HCT116 (cell line): ENCODE results near the gene ASCL5. TPM values are rescaled to one million over a fixed set of nuclear protein-coding genes. Genes with fewer than 3 reads are reported as not detected.

Experiments
- ATAC-seq: fragments of 200-7000 bp; cut with Tn5 transposase; 2 replicates; pipeline ENCODE4 v1.9.1; 2020; ENCODE audit warnings: mild to moderate bottlenecking, moderate library complexity
- BruUV-seq: library from RNA; stranded (reverse); fragments of 400-500 nt; replicated peaks from 2 replicates; lab custom pipeline; 2021; lab: Mats Ljungman, UMichigan
- CTCF ChIA-PET: fragments of 300-600 bp; sonication (Branson Sonifier 250); formaldehyde crosslinking; loops from one replicate; lab custom pipeline; 2021; ENCODE audit warnings: antibody characterized with exemption; lab: Charles Lee
- POLR2A ChIA-PET: fragments of 300-600, 350-600 bp; sonication (Branson Sonifier 250); formaldehyde crosslinking; loops from one replicate; lab custom pipeline; 2021; ENCODE audit warnings: antibody characterized with exemption; lab: Charles Lee
- RAD21 ChIA-PET, 2 experiments: fragments of 300-600 bp; sonication (Branson Sonifier 250); formaldehyde crosslinking; loops; one replicate each; lab custom pipeline; 2023; ENCODE audit warnings: low total read pairs in 2 of 2; ENCODE audit not compliant: uncharacterized antibody in 2 of 2, unreplicated experiment in 2 of 2, low non-redundant PET in 1 of 2; lab: Charles Lee
- DNase-seq: peaks from one replicate; pipeline ENCODE4 v3.0.0-alpha.2; 2010; ENCODE audit warnings: low read depth, low spot score
- H2AFZ ChIP-seq: fragments of 200-600 bp; shearing (Covaris generic), sonication (generic); 2 replicates; pipeline ENCODE4 v1.6.1; 2017; ENCODE audit warnings: low read depth, mixed run types, mixed read lengths, antibody characterized with exemption, low read length; ENCODE audit not compliant: poor library complexity, severe bottlenecking
- H3K27ac ChIP-seq: 2 replicates; pipeline ENCODE4 v1.5.1; 2012; ENCODE audit warnings: low read depth, low read length
- H3K27me3 ChIP-seq: fragments of 200-600 bp; sonication (generic); 2 replicates; pipeline ENCODE4 v1.6.1; 2016; ENCODE audit warnings: mixed run types, low read length, mixed read lengths; ENCODE audit not compliant: insufficient read depth
- H3K36me3 ChIP-seq, 2 experiments: fragments of 200-500 bp in 1 of 2; fragments of 200-600 bp in 1 of 2; sonication (Bioruptor generic) in 1 of 2; sonication (generic) in 1 of 2; 2 replicates each; pipeline versions ENCODE4 v1.5.1 to v1.6.1; 2014 to 2016; ENCODE audit warnings: low read length in 2 of 2, inconsistent platforms in 1 of 2, mixed read lengths in 1 of 2, mixed run types in 1 of 2; ENCODE audit not compliant: insufficient read depth in 2 of 2, control insufficient read depth in 1 of 2
- H3K4me1 ChIP-seq, 2 experiments: fragments of 200-600 bp in 1 of 2; sonication (generic) in 1 of 2; 2 replicates each; pipeline versions ENCODE4 v1.5.1 to v1.6.1; 2012 to 2017; ENCODE audit warnings: low read length in 2 of 2, inconsistent platforms in 1 of 2, mild to moderate bottlenecking in 1 of 2, mixed read lengths in 1 of 2, mixed run types in 1 of 2, moderate library complexity in 1 of 2; ENCODE audit not compliant: insufficient read depth in 2 of 2, control insufficient read depth in 1 of 2
- H3K4me2 ChIP-seq: fragments of 200-600 bp; sonication (generic); 2 replicates; pipeline ENCODE4 v1.6.1; 2017; ENCODE audit warnings: mixed run types, low read length, mixed read lengths
- H3K4me3 ChIP-seq, 2 experiments: fragments of 200-600 bp in 1 of 2; sonication (generic) in 1 of 2; replicated peaks in 1 of 2; 2 replicates each; pipeline ENCODE4 v1.5.1; 2011 to 2016; ENCODE audit warnings: low read length in 2 of 2, control low read depth in 1 of 2, low read depth in 1 of 2, mild to moderate bottlenecking in 1 of 2, mixed read lengths in 1 of 2, mixed run types in 1 of 2
- H3K79me2 ChIP-seq: fragments of 200-600 bp; sonication (generic); 2 replicates; pipeline ENCODE4 v1.6.1; 2017; ENCODE audit warnings: mild to moderate bottlenecking, mixed run types, low read length, moderate library complexity, mixed read lengths; ENCODE audit not compliant: insufficient read depth
- H3K9ac ChIP-seq: fragments of 200-600 bp; sonication (generic); 2 replicates; pipeline ENCODE4 v1.6.1; 2016; ENCODE audit warnings: low read length, mixed read lengths
- H3K9me2 ChIP-seq: fragments of 200-600 bp; sonication (generic), shearing (Covaris generic); 2 replicates; pipeline ENCODE4 v1.6.1; 2017; ENCODE audit warnings: mixed run types, mild to moderate bottlenecking, moderate library complexity; ENCODE audit not compliant: insufficient read depth
- H3K9me3 ChIP-seq, 2 experiments: fragments of 200-500 bp in 1 of 2; fragments of 200-600 bp in 1 of 2; sonication (Bioruptor generic) in 1 of 2; sonication (generic) in 1 of 2; 2 replicates each; pipeline ENCODE4 v1.6.1; 2014 to 2017; ENCODE audit warnings: low read length in 2 of 2, mixed read lengths in 2 of 2, inconsistent platforms in 1 of 2, low read depth in 1 of 2, mild to moderate bottlenecking in 1 of 2, mixed run types in 1 of 2, moderate library complexity in 1 of 2; ENCODE audit not compliant: control insufficient read depth in 1 of 2, insufficient read depth in 1 of 2
- H4K20me1 ChIP-seq: fragments of 200-600 bp; sonication (generic), shearing (Covaris generic); 2 replicates; pipeline ENCODE4 v1.6.1; 2017; ENCODE audit warnings: mixed run types, mild to moderate bottlenecking, moderate library complexity; ENCODE audit not compliant: insufficient read depth
- ATF3 ChIP-seq: IDR thresholded peaks from 2 replicates; pipeline ENCODE4 v1.6.1; 2012
- CBX3 ChIP-seq: IDR thresholded peaks from 2 replicates; pipeline ENCODE4 v1.6.1; 2012; ENCODE audit warnings: low read depth
- EGR1 ChIP-seq: IDR thresholded peaks from 2 replicates; pipeline ENCODE4 v1.6.1; 2012; ENCODE audit warnings: low read depth
- ELF1 ChIP-seq: IDR thresholded peaks from 2 replicates; pipeline ENCODE4 v1.6.1; 2012; ENCODE audit warnings: low read depth, borderline replicate concordance
- EZH2 ChIP-seq: fragments of 200-600 bp; sonication (generic); IDR thresholded peaks from 2 replicates; pipeline ENCODE4 v1.6.1; 2017; ENCODE audit warnings: antibody characterized with exemption, mixed run types
- EZH2phosphoT487 ChIP-seq: fragments of 200-600 bp; IDR thresholded peaks from 2 replicates; pipeline ENCODE4 v1.6.1; 2018; ENCODE audit warnings: antibody characterized with exemption, borderline replicate concordance
- FOSL1 ChIP-seq: IDR thresholded peaks from 2 replicates; pipeline ENCODE4 v1.6.1; 2012; ENCODE audit warnings: low read depth
- JUND ChIP-seq: IDR thresholded peaks from 2 replicates; pipeline ENCODE4 v1.6.1; 2012
- MAX ChIP-seq: IDR thresholded peaks from 2 replicates; pipeline ENCODE4 v1.6.1; 2012
- POLR2AphosphoS5 ChIP-seq: IDR thresholded peaks from 2 replicates; pipeline ENCODE4 v1.6.1; 2011; ENCODE audit warnings: mild to moderate bottlenecking, low read depth, low read length, moderate library complexity
- RAD21 ChIP-seq: IDR thresholded peaks from 2 replicates; pipeline ENCODE4 v1.6.1; 2012; ENCODE audit warnings: low read depth, mild to moderate bottlenecking
- SIN3A ChIP-seq: IDR thresholded peaks from 2 replicates; pipeline ENCODE4 v1.6.1; 2012; ENCODE audit warnings: low read depth
- SP1 ChIP-seq: IDR thresholded peaks from 2 replicates; pipeline ENCODE4 v1.6.1; 2012; ENCODE audit warnings: low read depth
- SRF ChIP-seq: IDR thresholded peaks from 2 replicates; pipeline ENCODE4 v1.6.1; 2012; ENCODE audit warnings: low read depth
- YY1 ChIP-seq: IDR thresholded peaks from 2 replicates; pipeline ENCODE4 v1.6.1; 2011; ENCODE audit warnings: low read length, low read depth, moderate library complexity, mild to moderate bottlenecking; ENCODE audit not compliant: insufficient replicate concordance; ENCODE audit errors: extremely low read depth
- ZFX ChIP-seq: fragments of 450-650 bp; IDR thresholded peaks from 2 replicates; pipeline ENCODE4 v1.6.1; 2017
- ZNF274 ChIP-seq: fragments of 200-500 bp; sonication (Bioruptor generic); IDR thresholded peaks from 2 replicates; pipeline ENCODE4 v1.6.1; 2014; ENCODE audit warnings: mild to moderate bottlenecking, low read depth, low read length, inconsistent platforms
- intact Hi-C: fragments of 100-400 bp; cut with micrococcal nuclease; formaldehyde crosslinking; loops from 2 replicates; pipeline ENCODE4 v1.10.0; 2022
- total RNA-seq: library from RNA; stranded (reverse); gene quantifications from one replicate; pipeline ENCODE4 v1.2.1, GENCODE V29; 2021; ENCODE audit not compliant: unreplicated experiment

The ASCL5 gene
- total RNA-seq, 1 experiment from 2014 or later = 0.15 TPM

GRCh38 chr1:201131398-201131797, 4.4 kb upstream of the ASCL5 start:
- no peak overlapping the region for H3K4me3 ChIP-seq
- no TSS peak for BruUV-seq
- no peaks in the 10 kb centered on the region for H3K36me3 ChIP-seq
- no peaks in the 10 kb centered on the region for H4K20me1 ChIP-seq
- no peak overlapping the region for H2AFZ ChIP-seq
- H3K9me3 ChIP-seq = no peaks in the 10 kb centered on the region
- RAD21 ChIA-PET = no interaction called here
- DNase-seq = no peak
- intact Hi-C loops = no loop called here
- POLR2A ChIA-PET = no interaction called here
- no peak for ATAC-seq
- no peaks in the 10 kb centered on the region for H3K27me3 ChIP-seq
- H3K79me2 ChIP-seq = no peaks in the 10 kb centered on the region
- H3K4me1 ChIP-seq = peaks cover 10 to 21% of the 10 kb centered on the region in 2 experiments
- H3K9me2 ChIP-seq = no peaks in the 10 kb centered on the region
- H3K9ac ChIP-seq = no peak overlapping the region
- H3K4me2 ChIP-seq = no peak overlapping the region
- no peak overlapping the region for H3K27ac ChIP-seq
- CTCF ChIA-PET = no interaction called here
- no peak for TF ChIP-seq SRF

- H4K20me1 ChIP-seq = no peaks in the 10 kb centered on the region
- TF ChIP-seq SIN3A (no peak), ZNF274 (no peak), EZH2phosphoT487 (no peak), CBX3 (no peak), YY1 (no peak), MAX (no peak), ZFX (no peak), ATF3 (no peak), FOSL1 (no peak), POLR2AphosphoS5 (no peak), RAD21 (no peak), EGR1 (no peak), SP1 (no peak), EZH2 (no peak), JUND (no peak), ELF1 (no peak)
- H3K4me2 ChIP-seq = no peak overlapping the region
- H3K79me2 ChIP-seq = no peaks in the 10 kb centered on the region
- H3K9me3 ChIP-seq = no peaks in the 10 kb centered on the region
- no peak overlapping the region for H2AFZ ChIP-seq
- peaks cover 17% of the 10 kb centered on the region; the same call in 1 of the 2 replicates for H3K27me3 ChIP-seq
- intact Hi-C loops = no loop called here
- H3K4me3 ChIP-seq = no peak overlapping the region
- H3K9ac ChIP-seq = no peak overlapping the region
- DNase-seq = no peak
- CTCF ChIA-PET = interaction anchor here (2.4 kb wide), 1 partner anchor 10 kb away, joined by 8 read pairs; no protein-coding TSS in a partner anchor
- RAD21 ChIA-PET = no interaction called here
- ATAC-seq = no peak
- H3K36me3 ChIP-seq = no peaks in the 10 kb centered on the region
- H3K27ac ChIP-seq = no peak overlapping the region
- no peaks in the 10 kb centered on the region for H3K9me2 ChIP-seq
- BruUV-seq = no TSS peak
- POLR2A ChIA-PET = no interaction called here
- peaks cover 13 to 25% of the 10 kb centered on the region in 2 experiments for H3K4me1 ChIP-seq
Measured at GRCh38 chr1:201128962-201129361, 2.0 kb upstream of the ASCL5 start.
